ENCODE results near the gene HMGA1.

The HMGA1 gene

DNA sequence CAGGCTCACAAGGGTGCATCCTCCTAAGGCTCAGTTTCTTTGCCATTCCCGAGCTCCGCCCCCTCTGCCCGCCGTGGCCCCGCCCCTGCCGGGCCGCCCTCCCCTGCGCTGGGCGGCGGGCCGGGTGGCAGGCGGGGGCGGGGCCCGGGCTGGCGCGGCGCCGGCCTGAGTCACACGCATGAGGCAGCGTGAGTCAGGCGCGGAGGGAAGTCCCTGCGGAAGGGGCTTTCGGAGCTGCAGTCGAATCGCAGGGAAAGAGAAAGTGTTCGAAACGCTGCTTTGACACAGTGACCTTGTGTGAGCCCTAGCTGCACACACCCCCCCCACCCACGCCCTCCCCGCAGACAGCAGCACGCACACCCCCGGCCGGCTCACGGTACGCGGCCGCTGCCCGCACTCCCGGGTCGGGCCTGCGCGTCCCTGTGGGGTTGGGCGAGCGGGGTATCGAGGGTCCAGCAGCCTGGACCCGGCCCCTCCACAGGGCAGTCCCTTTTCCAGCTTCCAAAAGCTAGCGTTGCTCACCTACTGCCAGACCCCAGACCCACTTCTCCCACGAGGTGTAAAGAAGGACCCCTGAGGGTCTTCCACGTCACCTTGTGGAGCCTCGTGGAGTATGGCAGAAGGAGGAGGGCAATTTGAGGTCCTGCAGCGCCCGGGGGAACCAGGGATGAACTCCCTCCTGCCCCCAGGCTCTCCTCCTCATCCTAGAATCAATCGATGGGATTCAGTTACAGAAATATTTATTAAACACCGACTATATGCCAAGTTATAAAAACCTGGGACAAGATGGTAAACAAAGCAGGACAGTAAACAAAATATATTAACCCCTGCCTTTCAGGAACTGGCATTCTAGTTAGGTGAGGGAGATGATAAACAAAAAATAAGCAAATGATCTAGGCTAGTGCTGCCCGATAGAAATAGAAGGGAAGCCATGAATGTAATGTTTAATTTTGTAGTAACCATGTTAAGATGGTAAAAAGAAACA, 12.4 kb upstream of the HMGA1 start:
- DNase-seq: peak; percentile 93

DNA sequence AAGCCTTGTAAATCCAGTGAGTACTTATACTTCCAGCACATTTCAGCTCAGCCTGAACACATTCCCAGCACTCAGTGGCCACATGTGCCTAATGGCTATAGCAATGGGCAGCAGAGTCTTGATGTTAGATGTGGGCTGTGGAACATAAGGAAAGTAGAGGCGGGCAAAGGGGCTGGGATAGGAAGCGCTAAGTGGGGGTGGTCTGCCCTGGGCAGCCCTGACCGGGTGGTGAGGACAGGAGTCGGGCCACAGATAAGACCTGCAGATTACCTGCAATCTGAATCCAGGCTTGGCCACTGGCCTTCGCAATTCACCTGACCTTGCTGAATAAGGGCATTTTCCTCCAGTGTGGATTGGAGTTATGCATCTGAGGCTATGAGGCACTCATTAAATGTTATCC, 11.1 kb upstream of the HMGA1 start:
- no peak for DNase-seq

DNA sequence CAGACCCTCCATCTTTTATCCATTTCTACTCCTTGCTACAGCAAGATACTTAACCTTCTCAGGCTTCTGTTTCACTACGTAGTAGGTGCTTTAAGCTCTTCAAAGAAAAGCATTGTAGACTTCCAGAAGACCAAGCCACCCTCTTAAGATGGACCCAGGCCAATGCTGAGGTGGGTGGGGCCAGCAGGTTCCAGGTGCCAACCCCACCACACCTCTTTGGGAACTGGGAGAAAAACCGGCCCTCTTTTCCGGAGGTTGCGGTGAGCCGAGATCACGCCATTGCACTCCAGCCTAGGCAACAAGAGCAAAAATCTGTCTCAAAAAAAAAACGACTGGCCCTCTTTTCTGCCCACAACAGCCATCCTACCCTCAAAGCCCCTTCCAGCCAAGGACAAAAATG, 10.6 kb upstream of the HMGA1 start:
- no peak for DNase-seq

GRCh38 chr6:34226731-34227586, 9.7 kb upstream of the HMGA1 start:
- no peak for DNase-seq

- DNase-seq: no peak
Measured at GRCh38 chr6:34227761-34228421, 8.8 kb upstream of the HMGA1 start.

GRCh38 chr6:34229877-34230276, 6.8 kb upstream of the HMGA1 start:
- DNase-seq: no peak

DNA sequence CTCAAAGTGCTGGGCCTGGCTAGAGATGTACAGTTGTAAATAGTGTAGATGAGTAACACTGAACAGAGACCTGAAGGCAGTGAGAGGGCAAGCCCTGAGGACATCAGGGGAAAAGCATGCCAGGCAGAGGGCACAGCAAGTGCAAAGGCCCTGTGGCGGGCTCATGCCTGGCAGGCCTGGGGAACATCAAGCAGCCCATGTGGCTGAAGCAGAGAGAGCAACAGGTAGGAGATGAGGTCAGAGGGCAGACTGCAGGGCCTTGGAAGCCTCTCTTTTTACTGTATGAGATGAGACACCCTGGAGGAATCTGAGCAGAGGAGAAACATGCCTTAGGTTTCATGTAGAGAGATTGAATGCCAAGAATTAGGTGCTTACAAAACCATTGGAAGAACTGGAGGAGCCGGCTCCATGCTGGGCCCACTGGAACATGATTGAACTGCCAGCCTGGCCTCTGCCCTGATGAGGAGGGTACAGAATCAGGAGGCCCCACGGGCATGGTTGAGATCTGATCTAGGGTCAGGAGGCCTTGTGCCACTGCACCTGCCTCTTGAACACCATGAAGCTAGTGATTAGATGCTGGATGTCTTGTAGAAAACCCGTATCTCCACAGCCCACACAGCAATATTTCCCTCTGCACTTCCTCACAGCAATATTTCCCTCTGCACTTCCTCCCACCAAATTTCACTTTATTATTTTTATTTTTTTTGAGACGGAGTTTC, 5.9 kb upstream of the HMGA1 start:
- no peak for DNase-seq

DNA sequence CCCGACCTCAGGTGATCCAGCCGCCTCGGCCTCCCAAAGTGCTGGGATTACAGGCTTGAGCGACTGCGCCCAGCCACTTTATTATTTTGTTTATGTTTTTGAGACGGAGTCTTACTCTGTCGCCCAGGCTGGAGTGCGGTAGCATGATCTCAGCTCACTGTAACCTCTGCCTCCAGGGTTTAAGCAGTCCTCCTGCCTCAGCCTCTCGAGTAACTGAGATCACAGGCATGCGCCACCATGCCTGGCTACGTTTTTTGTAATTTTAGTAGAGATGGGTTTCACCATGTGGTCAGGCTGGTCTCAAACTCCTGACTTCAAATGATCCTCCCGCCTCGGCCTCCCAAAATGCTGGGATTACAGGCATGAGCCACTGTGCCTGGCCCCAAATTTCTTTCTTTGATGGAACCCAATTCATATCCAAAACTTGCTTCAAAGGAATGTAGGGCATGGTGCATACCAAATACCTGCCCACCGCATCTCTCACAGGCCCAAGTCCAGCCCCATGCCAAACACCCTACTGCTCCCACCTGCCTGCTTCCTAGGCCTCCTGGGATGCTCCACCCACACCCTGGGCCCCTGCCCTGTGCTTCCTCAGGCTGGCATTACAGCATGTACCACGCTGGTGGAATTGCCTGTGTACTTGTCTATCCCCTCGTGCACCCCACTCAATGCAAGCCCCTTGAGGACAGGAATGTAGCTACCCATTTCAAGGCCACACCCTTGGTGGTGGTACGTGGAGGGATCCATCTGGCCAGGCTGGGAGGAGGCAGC, 4.9 kb upstream of the HMGA1 start:
- no peak for DNase-seq

DNA sequence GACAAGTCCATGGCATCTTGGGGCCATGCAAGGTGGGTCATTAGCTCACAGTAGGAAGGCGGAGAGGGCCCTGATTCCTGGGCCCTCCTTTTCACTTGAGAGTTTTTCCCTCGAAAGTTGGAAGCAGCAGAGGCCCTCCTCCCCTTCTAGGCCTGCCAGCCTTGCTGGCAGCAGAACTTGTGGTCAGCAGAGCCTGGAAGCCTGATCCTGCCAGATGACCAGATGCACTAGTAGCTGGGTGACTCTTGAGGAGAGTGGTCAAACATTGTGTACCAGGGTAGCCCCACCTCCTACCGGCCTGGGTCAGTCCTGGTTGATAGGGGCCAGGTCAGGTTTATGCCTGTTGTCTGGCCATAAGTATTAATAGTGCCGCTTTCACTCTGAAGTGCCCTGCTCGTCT, 3.8 kb upstream of the HMGA1 start:
- no peak for DNase-seq

- no peak for DNase-seq
Measured at GRCh38 chr6:34233867-34234266, 2.8 kb upstream of the HMGA1 start.

- DNase-seq: no peak
Measured at GRCh38 chr6:34234667-34235306, 1.9 kb upstream of the HMGA1 start.

DNA sequence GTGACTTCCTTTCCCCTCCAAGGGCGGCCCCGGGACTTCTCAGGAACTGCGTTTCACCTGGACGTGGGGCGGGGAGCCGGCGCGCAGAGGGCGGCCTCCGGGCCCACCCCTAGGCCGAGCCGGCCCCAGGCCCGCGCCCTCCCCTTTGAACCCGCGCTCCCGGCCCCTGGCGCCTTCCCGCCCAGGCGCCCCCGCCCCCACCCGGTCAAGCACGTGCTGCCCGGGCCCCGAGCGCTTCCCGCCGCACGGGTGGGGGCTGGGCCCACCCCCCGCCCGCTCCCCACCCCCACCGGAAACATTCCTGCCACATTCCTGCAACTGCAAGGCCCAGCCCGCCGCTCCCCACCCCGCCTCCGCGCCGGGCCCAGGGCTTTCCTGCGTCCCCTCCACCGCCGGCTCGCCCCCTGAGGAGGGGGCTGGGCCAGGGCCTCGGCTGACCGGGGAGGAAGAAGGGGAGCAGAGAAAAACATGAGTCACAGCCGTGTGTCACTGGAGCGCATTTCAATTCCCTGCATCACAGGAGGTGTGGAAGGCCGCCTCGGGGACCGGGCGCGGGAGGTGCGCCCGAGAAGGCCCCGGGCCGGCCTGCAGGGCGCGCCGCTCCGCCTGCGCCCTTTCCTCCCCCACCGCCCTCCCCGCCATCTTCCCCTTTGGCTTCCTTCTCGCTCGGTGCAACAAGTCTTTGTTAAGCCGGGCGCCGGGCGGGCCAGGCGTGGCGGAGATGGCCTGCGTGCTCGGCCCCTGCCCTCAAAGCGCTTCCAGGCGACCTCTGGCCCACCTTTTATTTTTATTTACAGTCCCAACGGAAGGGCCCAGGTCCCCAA, 1.2 kb upstream of the HMGA1 start:
- DNase-seq: no peak

DNA sequence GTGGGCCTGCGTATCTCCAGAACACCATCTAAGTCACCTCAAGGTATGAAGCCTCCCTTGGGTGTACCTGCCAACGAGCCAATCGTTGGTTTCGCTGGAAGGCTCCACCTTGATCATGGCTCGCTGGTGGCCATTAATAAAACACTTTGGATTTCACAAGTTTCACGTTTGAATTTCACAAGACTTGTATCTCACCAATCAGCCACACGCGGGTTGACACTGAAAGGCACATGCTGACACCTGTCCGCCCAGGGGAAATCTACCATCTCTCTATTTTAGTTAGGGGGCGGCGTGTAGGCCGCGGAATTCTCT, 586 bp upstream of the HMGA1 start:
- DNase-seq: peak; percentile 76

GRCh38 chr6:34237316-34237721, 646 bp downstream of the HMGA1 start:
- peak; percentile 23 for DNase-seq

- peak; percentile 72 for DNase-seq
Measured at GRCh38 chr6:34237722-34238584, 1.3 kb downstream of the HMGA1 start.

DNA sequence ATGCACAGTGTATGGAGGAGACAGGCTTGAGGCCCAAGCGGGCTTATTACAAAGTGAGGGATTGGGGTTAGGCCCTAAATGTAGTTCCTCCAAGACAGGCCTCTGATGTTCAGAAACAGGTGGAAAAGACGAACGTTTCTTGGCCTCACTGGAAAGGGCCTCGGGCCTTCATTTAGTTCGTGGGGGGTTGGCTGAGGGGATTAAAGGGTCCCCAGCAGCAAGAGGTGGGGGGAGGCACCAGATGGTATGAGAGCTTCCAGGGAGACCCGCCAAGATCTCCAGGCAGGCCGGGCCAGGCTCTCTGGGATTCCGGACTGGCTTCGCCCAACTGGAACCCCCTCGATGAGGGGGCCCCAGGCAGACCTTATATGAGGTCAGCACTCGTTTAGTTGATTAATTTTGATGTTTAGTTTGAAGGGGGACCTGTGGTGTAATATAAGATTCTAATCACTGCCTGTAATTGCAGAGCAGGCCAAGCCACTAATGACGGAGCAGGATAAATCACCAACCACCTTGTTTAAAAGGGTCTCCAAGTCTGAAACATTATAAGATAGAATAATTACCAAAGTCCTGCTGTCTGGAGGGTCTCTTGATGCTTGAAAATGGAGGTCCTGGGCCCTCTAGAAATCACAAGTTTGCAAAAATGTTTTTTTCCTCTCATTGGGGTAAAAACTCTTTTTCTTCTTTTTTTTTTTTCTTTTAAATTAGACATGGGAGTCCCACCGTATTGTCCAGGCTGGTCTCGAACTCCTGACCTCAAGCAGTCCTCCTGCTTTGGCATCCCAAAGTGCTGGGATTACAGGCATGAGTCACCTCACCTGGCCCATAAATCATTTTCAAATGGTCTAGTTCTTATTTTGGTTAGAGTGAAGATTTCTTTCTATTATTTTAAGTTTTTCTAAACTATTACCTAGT, 2.2 kb downstream of the HMGA1 start:
- no peak for DNase-seq

- no peak for DNase-seq
Measured at GRCh38 chr6:34239500-34239825, 2.8 kb downstream of the HMGA1 start.

- no peak for DNase-seq
Measured at GRCh38 chr6:34239893-34240292, 3.2 kb downstream of the HMGA1 start.

Data from central memory CD4-positive, alpha-beta T cell (primary cell).